ENCODE measurements around the gene UAP1L1. TPM values are rescaled to one million over a fixed set of nuclear protein-coding genes. Genes with fewer than 3 reads are reported as not detected.

UAP1L1 gene
- total RNA-seq, 2 donors from 2014 or later, result 2.6 to 4.5 TPM

- Histone ChIP-seq H3K27me3 (ENCODE audit: control insufficient read depth, insufficient read depth, low read length, poor library complexity, severe bottlenecking) (no peaks in the 10 kb centered on the region), H3K36me3 (ENCODE audit: control insufficient read depth, insufficient read depth, low read length) (peaks cover 24% of the 10 kb centered on the region), H3K4me1 (ENCODE audit: control insufficient read depth, insufficient read depth, low read length) (no peaks in the 10 kb centered on the region), H3K9ac (ENCODE audit: extremely low read depth, low read length, poor library complexity, severe bottlenecking) (no peak overlapping the region), H3K4me3 (ENCODE audit: low read length) (no peak overlapping the region), H3K27ac (ENCODE audit: low read depth, low read length) (no peak overlapping the region), H3K9me3 (ENCODE audit: control insufficient read depth, low read length) (peaks cover 18% of the 10 kb centered on the region)
- DNase-seq, result no peak
- Mint-ChIP-seq H3K27me3 (ENCODE audit: insufficient read depth) (no peaks in the 10 kb centered on the region), H3K4me1 (no peaks in the 10 kb centered on the region), H3K36me3 (ENCODE audit: low read depth) (peaks cover 11% of the 10 kb centered on the region), H3K27ac (no peak overlapping the region), H3K9me3 (no peaks in the 10 kb centered on the region), H3K4me3 (no peak overlapping the region)
- TF ChIP-seq CTCF (conservative IDR thresholded peaks at IDR 0.05), result no peak
- 94 to 97% methylated on average over 21 to 27 of the region's 27 CpGs for WGBS, 2 experiments (ENCODE audit: insufficient coverage in 1 of 2, insufficient read length in 1 of 2)
These were observed 29.4 kb downstream of the UAP1L1 start for GRCh38 chr9:137106662-137107250.

- Mint-ChIP-seq H3K27me3 (ENCODE audit: insufficient read depth) (no peaks in the 10 kb centered on the region), H3K36me3 (ENCODE audit: low read depth) (peaks cover 11% of the 10 kb centered on the region), H3K4me1 (no peaks in the 10 kb centered on the region), H3K27ac (no peak overlapping the region), H3K9me3 (no peaks in the 10 kb centered on the region), H3K4me3 (no peak overlapping the region)
- Histone ChIP-seq H3K9me3 (ENCODE audit: control insufficient read depth, low read length) (peaks cover 11% of the 10 kb centered on the region), H3K4me3 (ENCODE audit: low read length) (no peak overlapping the region), H3K36me3 (ENCODE audit: control insufficient read depth, insufficient read depth, low read length) (peaks cover 17% of the 10 kb centered on the region), H3K27me3 (ENCODE audit: control insufficient read depth, insufficient read depth, low read length, poor library complexity, severe bottlenecking) (no peaks in the 10 kb centered on the region), H3K27ac (ENCODE audit: low read depth, low read length) (no peak overlapping the region), H3K4me1 (ENCODE audit: control insufficient read depth, insufficient read depth, low read length) (no peaks in the 10 kb centered on the region), H3K9ac (ENCODE audit: extremely low read depth, low read length, poor library complexity, severe bottlenecking) (no peak overlapping the region)
- no peak for DNase-seq
- 95 to 96% methylated on average over 21 to 27 of the region's 27 CpGs for WGBS, 2 experiments (ENCODE audit: insufficient coverage in 1 of 2, insufficient read length in 1 of 2)
- TF ChIP-seq CTCF (conservative IDR thresholded peaks at IDR 0.05), result no peak
These were observed 30.1 kb downstream of the UAP1L1 start for GRCh38 chr9:137107312-137107921.

- 87 to 95% methylated on average over 3 to 17 of the region's 17 CpGs for WGBS, 2 experiments (ENCODE audit: insufficient coverage in 1 of 2, insufficient read length in 1 of 2)
These were observed 30.7 kb downstream of the UAP1L1 start for GRCh38 chr9:137107982-137108381.

More at GRCh38 chr9:137107982-137108381, 30.7 kb downstream of the UAP1L1 start:
- Mint-ChIP-seq H3K36me3 (ENCODE audit: low read depth) (peaks cover 11% of the 10 kb centered on the region), H3K9me3 (no peaks in the 10 kb centered on the region), H3K4me1 (no peaks in the 10 kb centered on the region), H3K27me3 (ENCODE audit: insufficient read depth) (peaks cover 3% of the 10 kb centered on the region), H3K27ac (no peak overlapping the region), H3K4me3 (no peak overlapping the region)
- H3K9me3 ChIP-seq (ENCODE audit: control insufficient read depth, low read length), result peaks cover 6% of the 10 kb centered on the region
- H3K36me3 ChIP-seq (ENCODE audit: control insufficient read depth, insufficient read depth, low read length), result peaks cover 11% of the 10 kb centered on the region
- peaks cover 2% of the 10 kb centered on the region for H3K27me3 ChIP-seq (ENCODE audit: control insufficient read depth, insufficient read depth, low read length, poor library complexity, severe bottlenecking)
- DNase-seq, result no peak
- H3K4me1 ChIP-seq (ENCODE audit: control insufficient read depth, insufficient read depth, low read length), result no peaks in the 10 kb centered on the region
- no peak overlapping the region for H3K4me3 ChIP-seq (ENCODE audit: low read length)
- H3K9ac ChIP-seq (ENCODE audit: extremely low read depth, low read length, poor library complexity, severe bottlenecking), result no peak overlapping the region
- H3K27ac ChIP-seq (ENCODE audit: low read depth, low read length), result no peak overlapping the region
- TF ChIP-seq CTCF (conservative IDR thresholded peaks at IDR 0.05), result no peak
